NCI-H187 (cell line): Measurements from ENCODE around the gene APOM.
A peak's percentile ranks its signal among the peaks of the same experiment; 100 is the strongest.

Experiments
- DNase-seq, 2 experiments: peaks; one replicate each; lab custom pipeline; 2025; lab: John Stamatoyannopoulos, UW

Gene APOM

DNA sequence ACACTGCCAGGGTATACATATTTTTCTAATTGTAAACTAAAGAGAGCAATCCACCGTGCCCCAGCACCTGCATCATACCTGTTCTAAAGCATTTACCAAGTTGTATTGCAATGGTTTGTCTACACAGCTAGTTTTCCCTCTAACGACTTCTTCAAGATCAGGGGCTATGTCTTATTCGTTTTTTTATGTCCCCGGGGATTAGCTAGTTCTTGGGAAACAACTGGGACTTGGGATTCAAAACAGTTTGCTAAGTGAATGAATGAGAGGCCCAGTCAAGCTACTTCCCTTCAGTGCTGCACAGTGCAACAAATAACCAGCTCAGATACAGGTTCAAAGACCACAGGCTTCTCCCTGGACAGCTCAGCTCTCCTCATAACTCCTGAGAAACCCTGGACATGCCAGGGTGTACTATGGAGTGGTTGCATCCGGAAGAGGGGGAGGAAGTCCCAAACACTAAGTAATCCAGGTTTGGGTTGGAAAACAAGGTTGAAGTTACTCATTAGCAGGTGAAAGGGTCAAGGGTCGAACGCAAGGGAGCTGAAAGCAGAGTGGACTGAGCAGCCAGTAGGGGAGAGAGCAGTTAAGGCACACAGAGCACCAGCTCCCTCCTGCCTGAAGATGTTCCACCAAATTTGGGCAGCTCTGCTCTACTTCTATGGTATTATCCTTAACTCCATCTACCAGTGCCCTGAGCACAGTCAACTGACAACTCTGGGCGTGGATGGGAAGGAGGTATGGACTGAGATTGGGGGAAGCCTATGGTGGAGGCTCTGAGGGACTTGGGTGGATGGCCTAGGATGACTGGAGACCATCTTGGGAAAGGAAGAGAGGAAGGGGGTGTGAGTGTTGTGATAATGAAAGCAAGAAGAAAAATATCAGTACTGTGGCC lies at the start of gene APOM:
Gene APOM, plus strand, starts transcription at position 546 of the 889 bp plus-strand sequence. Its CDS starts 73 bp downstream, at position 619.
- DNase-seq = no peak

DNA sequence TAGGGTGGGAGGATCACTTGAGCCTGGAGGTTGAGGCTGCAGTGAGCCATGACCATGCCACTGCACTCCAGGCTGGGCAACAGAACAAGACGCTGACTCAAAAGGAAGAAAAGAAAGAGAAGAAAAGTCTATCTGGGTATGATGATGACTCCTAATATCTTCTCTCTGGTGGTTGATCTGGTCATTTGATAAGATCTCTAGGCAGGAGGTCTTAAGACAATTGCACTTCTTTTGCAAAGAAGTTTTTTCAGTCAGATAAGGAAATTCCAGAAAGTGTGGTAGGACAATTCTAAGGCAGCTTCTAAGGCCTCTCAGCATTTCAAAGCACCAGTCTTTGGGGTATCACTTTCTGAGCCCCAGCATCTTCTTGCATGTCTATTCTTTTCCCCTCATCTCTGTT lies 48.4 kb upstream of the APOM start:
- no peak for DNase-seq

DNA sequence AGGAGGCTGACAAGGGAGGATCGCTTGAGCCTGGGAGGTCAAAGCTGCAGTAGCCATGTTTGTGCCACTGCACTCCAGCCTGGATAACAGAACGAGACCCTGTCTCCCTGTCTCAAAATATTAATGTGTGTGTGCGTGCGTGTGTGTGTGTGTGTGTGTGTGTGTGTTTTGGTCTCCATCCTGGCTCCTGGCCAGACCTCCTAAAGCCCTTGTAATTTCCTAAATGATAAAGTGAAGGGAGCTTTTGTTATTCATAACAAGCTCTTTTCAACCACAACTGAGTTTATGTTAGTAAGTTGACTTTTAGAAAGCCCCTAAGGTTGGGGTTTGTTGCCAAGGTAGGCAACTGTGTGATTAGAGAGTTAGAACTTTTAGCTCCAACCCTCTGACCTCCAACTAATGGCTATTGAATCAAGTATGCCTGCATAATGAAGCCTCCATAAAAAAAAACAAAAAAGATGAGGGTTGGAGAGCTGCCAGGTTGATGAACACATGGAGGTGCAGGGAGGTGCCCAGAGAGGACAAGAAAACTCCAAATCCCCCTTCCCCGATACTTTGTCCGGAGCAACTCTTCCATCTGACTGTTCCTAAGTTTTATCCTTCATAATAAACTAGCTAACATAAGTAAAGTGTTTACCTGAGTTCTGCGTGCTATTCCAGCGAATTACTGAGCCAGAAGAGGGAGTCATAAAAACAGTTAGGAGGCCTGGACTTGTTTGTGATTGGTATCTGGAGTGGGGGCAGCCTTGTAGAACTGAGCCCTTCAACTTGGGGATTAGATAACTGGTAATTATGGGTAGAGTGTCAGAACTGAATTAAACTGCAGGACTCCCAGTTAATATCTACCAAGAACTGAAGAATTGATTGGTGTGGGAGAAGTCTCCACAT lies 45.9 kb upstream of the APOM start:
- DNase-seq = no peak

DNA sequence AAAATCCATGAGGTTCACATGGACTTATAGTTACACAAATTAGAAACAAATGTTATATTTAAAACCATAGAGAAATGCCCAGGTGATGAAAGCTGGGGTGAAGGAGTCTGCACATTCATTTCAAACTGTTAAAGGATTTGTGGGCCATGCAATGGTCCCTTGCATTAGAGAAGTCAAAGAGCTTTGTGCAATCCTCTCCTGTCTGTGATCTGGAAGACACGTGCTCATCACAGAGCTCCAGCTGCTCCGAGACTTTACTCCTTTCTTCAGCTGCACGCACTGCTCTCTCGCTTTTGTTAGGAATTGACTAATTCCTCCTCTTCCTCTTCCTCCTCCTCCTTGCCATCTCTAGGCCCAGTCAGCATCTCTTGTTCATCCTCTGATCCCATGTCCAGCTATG lies 44.7 kb upstream of the APOM start:
- no peak for DNase-seq

DNA sequence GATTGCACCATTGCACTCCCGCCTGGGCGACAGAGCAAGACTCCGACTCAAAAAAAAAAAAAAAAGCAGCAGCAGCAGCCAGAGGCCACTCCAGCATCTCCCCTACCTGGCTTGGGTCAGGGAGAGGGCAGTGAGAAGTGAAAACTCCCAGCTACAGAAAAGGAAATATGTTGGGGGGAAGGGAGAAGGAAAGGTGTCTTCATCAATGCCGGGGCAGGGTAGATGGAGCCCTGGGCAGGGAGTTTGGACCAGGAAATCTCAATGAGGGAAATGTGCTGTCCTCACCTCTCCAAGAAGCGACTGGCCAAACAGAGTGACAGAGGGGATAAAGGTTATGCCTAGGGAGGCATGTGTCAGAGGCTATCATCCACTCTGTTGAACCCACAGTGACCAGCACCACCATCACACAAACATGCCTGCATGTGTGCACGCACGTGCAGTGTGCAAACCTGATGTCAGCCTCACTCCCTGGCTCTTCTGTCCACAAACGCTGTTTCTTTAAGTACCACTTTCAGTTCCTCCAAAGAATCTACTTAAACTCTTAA lies 41.5 kb upstream of the APOM start:
- no peak for DNase-seq

DNA sequence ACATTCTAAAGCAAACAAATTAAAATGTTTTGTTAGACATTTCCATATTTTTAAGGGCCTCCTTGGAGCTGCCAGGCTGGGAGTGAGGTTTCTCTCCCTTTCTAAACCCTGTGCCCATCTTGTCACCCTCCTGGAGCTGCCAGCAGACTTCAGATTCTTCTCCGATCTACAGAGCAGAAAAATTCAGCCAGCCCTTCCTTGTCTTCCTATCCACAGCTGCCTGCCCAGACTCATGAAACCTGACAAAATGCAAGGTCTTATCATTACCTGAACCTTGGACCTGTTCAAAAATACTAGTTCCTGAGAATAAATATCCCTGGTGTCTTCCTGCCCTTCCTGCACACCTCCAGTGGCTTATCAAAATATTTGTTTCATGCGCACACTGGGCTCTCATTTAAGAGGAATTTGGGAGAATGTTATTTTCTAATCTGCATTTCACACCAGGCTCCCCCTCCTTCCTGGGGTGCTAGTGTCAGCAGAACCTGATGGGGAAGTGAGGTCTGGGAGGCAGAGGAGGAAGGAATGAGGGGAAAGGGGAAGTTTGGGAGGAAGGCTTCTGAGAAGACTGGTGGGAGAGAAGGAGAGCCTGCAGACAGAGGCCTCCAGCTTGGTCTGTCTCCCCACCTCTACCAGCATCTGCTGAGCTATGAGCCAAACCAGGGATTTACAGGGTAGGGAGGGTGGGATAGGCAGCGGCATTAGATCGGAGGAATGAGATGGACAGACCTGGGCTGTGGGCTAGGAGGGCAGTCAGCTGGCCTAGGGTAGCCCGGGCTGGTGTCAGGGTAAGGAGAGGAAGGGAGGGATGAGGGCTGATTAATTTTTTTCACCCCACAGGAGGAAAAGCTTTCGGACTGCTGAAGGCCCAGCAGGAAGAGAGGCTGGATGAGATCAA lies 40.8 kb upstream of the APOM start, which contains the start of gene AIF1:
Gene AIF1, plus strand, starts transcription at position 551 of the 895 bp plus-strand sequence. Its CDS starts 96 bp downstream, at position 647.
- DNase-seq = no peak

DNA sequence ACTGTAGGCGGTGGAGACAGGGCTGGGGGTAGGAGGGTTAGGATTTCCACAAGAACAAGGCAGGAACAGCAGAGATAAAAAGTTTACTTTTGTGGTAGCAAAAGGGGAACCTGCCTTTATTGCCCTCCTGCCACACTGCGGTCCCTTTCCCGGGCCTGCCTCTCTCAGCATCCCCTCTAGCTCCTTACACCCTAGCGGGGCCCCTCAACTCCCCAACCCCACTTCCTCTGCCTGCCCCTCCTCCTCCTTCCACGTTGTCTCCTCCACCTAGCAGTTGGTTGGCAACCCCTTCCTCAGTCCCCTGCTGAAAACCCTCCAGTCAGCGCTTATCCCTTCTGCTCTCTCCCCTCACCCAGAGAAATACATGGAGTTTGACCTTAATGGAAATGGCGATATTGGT lies 39.9 kb upstream of the APOM start:
- no peak for DNase-seq

DNA sequence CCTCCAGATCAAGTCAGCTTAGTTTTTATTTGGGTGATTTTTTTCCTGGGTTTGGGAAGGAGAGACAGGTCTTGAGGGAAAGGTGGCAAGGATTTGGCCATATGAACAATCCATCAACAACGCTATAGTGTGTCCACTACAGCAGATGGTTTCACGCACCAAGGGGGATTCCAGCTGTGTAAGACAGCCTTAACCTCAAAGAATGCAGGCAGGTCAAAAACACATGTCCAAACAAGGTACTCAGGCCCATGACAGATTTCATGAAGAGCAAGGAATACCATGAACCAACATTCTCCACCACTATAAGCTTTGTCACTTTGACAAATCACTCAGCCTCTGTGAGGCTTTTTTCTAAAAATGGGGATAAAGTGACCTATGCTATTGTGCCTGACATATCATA lies 38.7 kb upstream of the APOM start:
- DNase-seq = no peak

DNA sequence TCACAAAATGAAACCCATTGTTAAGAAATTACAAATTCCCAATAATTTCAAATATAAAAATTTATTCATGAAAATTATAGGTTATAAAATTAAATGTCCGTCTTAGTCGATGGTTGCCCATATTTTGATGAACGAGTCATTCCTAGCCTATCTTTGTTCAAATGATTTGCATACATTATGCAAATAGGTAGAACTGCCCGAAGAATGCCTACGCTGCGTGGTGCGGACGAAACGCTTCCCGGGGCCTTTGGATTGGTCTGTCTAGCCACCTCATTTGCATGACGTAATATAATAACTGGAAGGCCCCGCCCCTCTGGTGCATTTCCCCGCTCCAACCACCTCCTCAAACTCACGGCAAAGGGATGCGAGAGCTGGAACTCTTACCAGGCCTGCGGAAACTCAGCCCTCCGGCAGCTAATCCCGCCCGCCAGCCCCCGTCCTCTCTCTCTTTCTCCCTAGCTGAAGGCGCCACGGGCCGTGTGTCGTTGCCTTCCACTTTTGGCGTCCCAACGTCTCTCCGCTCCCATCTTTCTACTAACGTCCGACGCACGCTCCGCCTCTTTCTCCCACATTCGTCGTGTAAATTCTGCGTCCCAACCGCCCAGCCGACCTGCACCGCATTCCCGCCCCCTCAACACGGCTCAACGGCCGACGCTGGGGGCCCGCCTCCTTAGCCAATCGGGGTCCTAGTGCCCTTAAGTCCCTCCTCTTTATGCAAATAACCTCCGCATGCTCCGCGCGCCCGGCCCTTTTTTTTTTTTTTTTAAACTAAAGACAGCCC lies 35.7 kb upstream of the APOM start:
- DNase-seq = peak; percentile 98 to 99

DNA sequence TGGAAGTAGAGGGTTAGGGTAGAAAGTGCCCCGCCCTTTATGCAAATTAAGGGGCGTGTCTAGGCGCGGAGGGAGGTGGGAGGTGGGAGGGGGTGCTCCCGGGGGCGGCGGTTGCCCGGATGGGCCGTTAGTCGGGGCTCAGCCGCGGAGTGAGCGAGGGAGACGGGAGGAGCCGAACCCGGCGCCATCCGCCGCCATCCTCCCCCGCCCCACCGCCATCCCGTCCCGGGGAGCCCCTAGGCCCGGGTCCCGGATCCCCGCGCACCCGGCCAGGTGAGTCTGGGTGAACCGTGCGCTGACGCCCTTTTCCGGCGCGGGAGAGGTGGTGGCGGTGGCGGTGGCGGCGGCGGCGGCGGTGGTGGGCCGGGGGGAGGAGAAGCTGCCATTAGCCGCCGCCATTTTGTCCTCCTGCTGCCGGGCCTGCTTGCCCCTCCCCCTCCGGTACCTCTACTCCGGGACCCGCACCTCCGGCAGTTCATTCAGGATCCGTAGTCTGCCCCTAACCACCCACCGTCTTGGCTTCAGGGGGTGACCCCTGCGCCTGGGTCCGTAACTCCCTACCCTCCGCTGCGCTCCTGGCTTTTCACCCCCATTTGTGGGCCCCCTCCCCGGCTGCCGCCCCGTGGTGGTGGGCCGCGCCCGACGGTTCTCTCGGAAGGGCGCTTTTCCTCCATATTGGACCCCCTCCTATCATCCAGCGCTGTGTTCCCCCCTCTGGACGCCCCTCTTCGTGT lies 34.9 kb upstream of the APOM start, which contains the start of gene PRRC2A:
Gene PRRC2A, plus strand, starts transcription at position 130 of the 734 bp plus-strand sequence. CDS start 2,075 bp downstream, outside the sequence.
- DNase-seq = peak; percentile 98 to 99

DNA sequence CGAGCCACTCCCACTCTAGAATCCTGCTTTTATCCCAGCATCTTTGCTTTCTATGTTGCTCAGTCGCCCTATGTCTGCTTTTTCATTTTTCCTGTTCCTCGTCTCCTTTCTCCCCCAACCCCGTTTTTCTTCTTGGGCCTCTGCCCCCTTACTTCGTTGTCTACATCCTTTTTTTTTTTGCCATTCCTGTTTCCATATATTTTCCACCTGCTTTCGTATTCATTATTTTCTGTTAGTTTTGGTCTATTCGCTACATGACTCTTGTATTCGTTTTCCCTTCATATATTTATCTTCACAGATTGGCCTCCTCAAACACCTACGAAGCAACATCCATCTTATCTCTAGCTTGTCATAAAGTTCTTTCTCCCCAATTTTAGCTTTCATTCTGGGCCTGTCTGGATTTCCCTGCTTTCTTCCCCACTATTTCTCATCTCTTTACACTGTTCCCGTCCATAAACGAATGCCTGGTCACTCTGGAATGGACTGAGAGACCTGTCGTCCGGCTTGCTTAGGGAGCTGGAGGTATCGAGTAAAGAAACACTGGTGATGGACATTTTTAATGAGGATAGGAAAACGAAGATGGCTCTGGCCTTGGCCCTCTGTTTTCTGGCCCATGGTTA lies 34.3 kb upstream of the APOM start:
- no peak for DNase-seq

DNA sequence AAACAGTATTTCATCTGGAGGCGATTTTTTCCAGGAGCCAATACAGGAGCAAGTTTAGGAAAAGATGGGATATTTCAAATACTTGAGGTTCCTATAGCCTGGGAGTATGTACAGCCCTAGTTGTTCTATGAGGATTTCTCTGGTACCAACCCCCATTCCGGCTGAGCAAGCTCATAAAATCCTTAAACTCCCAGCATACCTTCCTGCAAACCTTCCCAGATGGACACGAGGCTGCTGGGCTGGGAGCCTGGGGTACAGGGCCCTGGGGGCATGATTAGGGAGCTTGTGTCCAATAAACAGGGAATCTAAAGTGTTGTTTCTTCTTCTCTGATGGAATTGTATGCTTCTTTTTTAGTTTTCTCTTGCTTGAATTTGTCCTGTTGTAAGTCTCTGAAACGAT lies 33.7 kb upstream of the APOM start:
- DNase-seq = no peak

DNA sequence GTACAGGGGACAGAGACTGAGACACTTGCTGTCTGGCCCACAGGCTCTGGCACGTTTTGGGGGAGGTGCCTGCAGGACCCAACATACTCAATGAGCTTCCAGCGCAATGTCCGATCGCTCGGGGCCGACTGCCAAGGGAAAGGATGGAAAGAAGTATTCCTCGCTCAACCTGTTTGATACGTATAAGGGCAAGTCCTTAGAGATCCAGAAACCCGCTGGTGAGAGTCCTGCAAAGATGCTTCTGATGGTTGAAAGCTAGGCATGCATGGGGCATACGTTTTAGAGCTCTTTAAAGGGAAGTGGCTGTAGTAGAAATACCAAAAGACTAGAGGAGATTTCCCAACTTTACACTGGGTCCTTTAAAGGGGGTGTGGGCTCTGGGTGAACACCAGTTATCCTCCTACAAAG lies 33.0 kb upstream of the APOM start:
- DNase-seq = no peak

DNA sequence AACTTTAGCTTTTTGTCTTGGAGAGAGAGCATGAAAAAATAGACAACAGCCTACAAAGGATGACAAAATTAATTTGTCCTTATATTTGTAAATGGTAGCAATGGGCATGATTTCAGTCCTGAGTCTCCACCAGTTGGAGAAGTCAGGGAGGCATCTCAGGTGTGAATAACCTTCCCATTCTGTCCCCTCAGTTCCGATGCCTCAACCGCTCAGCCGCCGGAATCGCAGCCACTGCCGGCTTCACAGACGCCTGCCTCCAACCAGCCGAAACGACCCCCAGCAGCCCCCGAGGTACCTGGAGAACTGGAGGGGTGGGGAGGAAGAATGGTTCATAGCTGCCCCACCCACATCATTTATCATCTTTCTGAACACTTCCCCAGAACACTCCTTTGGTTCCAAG lies 31.6 kb upstream of the APOM start:
- DNase-seq = no peak

DNA sequence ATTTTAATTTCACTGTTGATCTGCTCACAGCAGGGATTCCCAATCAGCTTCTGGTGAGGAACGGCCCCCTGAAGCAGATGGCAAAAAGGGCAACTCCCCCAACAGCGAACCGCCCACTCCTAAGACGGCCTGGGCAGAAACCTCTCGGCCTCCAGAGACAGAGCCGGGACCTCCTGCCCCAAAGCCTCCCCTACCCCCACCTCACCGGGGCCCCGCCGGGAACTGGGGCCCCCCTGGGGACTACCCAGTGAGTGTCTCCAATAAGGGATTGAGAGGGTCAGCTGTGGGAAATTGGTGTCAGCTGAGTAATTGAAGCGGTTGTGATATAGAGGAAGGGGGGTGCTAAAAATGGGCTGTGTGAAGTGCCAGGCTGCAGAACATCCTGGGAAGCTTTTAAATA lies 28.7 kb upstream of the APOM start:
- DNase-seq = no peak

DNA sequence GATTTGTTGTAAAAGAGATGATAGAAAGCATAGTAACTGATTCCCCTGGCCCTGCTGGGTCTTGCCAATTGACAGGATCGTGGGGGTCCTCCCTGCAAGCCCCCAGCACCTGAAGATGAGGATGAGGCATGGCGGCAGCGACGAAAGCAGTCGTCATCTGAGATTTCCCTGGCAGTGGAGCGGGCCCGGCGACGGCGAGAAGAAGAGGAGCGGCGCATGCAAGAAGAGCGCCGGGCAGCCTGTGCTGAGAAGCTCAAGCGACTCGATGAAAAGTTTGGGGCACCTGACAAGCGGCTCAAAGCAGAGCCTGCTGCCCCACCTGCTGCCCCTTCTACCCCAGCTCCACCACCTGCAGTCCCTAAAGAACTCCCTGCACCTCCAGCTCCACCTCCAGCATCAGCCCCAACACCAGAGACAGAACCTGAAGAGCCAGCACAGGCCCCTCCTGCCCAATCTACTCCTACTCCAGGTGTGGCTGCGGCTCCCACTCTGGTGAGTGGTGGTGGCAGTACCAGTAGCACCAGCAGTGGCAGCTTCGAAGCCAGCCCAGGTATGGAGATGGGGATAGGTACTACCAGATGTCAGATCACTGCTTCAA lies 27.9 kb upstream of the APOM start:
- no peak for DNase-seq

DNA sequence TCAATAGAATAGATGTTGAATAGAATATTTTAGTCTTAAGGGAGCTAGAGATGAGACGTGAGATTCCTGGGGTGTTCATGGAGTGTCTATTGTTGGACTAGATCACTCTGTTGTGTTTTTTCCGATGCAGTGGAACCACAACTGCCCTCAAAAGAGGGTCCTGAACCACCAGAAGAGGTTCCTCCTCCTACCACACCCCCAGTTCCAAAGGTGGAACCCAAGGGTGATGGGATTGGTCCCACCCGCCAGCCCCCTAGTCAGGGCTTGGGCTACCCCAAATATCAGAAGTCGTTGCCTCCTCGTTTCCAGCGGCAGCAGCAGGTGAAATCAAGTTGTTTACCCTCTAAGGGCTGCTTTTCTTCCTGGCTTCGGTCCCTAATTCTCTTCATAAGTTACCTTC lies 26.7 kb upstream of the APOM start:
- no peak for DNase-seq

DNA sequence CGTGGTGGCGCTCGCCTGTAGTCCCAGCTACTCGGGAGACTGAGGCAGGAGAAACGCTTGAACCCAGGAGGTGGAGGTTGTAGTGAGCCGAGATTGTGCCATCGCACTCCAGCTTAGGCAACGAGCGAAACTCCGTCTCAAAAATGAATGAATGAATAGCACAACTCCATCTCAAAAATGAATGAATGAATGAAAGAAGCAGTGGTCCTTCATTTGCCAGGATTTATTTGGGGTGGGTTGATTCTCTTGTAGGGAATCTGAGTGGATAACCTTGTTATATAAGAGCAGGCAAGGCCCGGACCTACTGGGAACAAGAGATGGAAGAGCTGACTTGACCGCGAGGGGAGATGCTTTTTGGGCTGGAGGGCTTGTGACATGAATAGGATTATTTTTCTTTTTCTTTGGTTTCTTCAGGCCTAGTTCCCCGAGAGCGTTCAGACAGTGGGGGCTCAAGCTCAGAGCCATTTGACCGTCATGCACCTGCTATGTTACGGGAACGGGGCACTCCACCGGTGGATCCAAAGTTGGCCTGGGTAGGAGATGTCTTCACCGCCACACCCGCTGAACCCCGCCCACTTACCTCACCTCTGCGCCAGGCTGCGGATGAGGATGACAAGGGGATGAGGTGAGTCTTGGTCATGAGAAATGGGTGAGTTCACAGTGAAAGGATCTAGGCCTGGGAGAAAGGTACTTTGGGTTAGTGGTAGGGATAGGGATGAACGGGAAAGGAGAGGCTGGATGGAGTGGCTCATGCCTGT lies 25.3 kb upstream of the APOM start:
- DNase-seq = no peak
